Heart left ventricle (tissue), 13 donors: Measurements from ENCODE around the gene TALDO1.

Experiments used
- POLR2A ChIP-seq, 2 donors: fragments of 450-650 bp; IDR thresholded peaks; one replicate each; pipeline ENCODE4 v1.6.1; 2017; ENCODE audit warnings: antibody characterized with exemption in 2 of 2, mild to moderate bottlenecking in 2 of 2, moderate library complexity in 2 of 2
- TF ChIP-seq, protein P1 (sequence below), 12 donors: fragments of 200-600 bp; sonication (generic) in 4 of 12; IDR thresholded peaks; one replicate each; pipeline versions ENCODE4 v1.5.0 to v1.8.0; 2018 to 2022; ENCODE audit warnings: antibody characterized with exemption in 12 of 12, mild to moderate bottlenecking in 5 of 12
- donor health status: ischemic (EF 13 %, LVEDD 7.1; RV severe dilation, severe dysfunction).
- donor health status: DM: no; HTN: yes; CAD: no.
- donor health status: DM: no; HTN: no; CAD: no.
- donor health status: ischemic (EF 25% LVEDD 6.9; RV normal size, moderate dysfunction).
- donor health status: ischemic (EF 25% LVEDD 5.7; RV mildly dilated, moderate dysfunction).
- donor health status: ischemic (EF 35%, LVEDD 5.7; RV mildly dilated, moderate dysfunction).
- donor health status: nonischemic (EF 11% LVEDD 7.7; RV severe dilation, severe dysfunction).
- donor health status: DM: yes; HTN: yes; CAD: no.
- donor health status: PGD.
- donor health status: ischemic (EF 29% LVEDD 5.4; RV normal size, mild dysfunction).
- donor health status: nonischemic (EF 23%, LVEDD 6.1; RV moderate dilation, normal function).

DNA sequence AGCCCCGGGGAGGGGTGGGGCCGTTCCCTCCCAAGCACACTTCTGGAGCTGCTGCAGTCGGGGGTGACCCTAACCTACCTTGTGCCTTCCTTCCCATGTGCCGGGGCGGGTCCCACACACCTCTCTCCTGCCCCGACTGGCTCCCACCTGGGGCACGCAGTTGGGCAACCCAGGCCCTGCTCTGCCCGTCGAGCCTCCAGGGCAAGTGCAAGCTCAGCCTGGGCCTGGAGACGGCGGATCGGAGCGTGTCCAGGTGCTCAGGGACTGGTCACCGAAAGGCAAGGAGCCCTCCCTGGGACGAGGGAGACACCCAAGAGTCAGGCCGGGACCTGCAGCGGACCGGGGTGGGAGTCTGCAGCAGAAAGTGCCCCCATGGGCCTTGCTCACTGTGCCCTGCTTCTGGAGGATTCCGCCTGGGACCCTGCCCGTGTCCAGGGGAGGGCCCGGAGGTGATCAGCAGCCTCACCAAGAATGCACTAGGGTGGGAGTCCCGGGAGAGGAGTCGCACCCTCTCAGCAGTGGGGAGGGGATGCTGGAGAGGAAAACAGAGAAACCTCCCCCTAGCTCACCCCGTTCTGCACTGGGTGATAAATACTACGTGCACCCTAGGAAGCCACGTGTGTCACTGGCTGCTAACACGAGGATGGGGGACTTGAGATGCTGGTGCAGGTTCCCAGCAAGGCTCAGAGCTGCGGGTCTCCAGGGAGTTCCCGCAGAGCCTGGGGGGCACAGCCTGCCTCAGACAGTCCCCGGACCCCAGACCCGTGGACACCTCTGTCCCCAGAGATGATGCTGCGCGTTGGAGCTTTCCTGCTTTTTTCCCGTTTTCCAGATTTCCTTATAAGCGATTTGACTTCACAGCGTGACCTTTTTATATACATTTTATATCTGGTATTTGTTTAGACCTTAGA, 35.3 kb downstream of the TALDO1 start:
- TF ChIP-seq, protein P1, sequence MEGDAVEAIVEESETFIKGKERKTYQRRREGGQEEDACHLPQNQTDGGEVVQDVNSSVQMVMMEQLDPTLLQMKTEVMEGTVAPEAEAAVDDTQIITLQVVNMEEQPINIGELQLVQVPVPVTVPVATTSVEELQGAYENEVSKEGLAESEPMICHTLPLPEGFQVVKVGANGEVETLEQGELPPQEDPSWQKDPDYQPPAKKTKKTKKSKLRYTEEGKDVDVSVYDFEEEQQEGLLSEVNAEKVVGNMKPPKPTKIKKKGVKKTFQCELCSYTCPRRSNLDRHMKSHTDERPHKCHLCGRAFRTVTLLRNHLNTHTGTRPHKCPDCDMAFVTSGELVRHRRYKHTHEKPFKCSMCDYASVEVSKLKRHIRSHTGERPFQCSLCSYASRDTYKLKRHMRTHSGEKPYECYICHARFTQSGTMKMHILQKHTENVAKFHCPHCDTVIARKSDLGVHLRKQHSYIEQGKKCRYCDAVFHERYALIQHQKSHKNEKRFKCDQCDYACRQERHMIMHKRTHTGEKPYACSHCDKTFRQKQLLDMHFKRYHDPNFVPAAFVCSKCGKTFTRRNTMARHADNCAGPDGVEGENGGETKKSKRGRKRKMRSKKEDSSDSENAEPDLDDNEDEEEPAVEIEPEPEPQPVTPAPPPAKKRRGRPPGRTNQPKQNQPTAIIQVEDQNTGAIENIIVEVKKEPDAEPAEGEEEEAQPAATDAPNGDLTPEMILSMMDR (IDR thresholded peaks at IDR 0.05), result no peak
- no peak for TF ChIP-seq POLR2A (IDR thresholded peaks at IDR 0.05)
